SIG-M5 treated with dmso at 0.1 percent for 504 hours (cell line): Measurements from ENCODE around the gene HRH3.

Experiments used
- DNase-seq: peaks from one replicate; lab custom pipeline; 2025; ENCODE audit not compliant: unreplicated experiment; lab: John Stamatoyannopoulos, UW

Gene HRH3

GRCh38 chr20:62244644-62245108 is 24.6 kb upstream of the HRH3 start:
- DNase-seq: no peak

GRCh38 chr20:62243906-62244515 is 23.9 kb upstream of the HRH3 start:
- DNase-seq: no peak

- no peak for DNase-seq
These were observed 23.0 kb upstream of the HRH3 start for GRCh38 chr20:62243106-62243505.

GRCh38 chr20:62242176-62242575 is 22.1 kb upstream of the HRH3 start:
- no peak for DNase-seq

- DNase-seq: no peak
These were observed 21.4 kb upstream of the HRH3 start for GRCh38 chr20:62241506-62241905.

- no peak for DNase-seq
These were observed 20.1 kb upstream of the HRH3 start for GRCh38 chr20:62240020-62240685.

- no peak for DNase-seq
These were observed 19.3 kb upstream of the HRH3 start for GRCh38 chr20:62239278-62239879.

- no peak for DNase-seq
These were observed 18.6 kb upstream of the HRH3 start for GRCh38 chr20:62238569-62239277.

GRCh38 chr20:62237801-62238568 is 17.9 kb upstream of the HRH3 start, which contains the start of gene OSBPL2:
TSS of gene OSBPL2 (plus strand) at chr20:62238521. CDS start at chr20:62256185, 17,664 bp downstream.
- peak; percentile 99 for DNase-seq

GRCh38 chr20:62237514-62237800 is 17.4 kb upstream of the HRH3 start:
- DNase-seq: no peak

- DNase-seq: no peak
These were observed 16.9 kb upstream of the HRH3 start for GRCh38 chr20:62236766-62237513.

- DNase-seq: no peak
These were observed 16.1 kb upstream of the HRH3 start for GRCh38 chr20:62236200-62236599.

GRCh38 chr20:62235777-62236157 is 15.7 kb upstream of the HRH3 start:
- DNase-seq: no peak

GRCh38 chr20:62235001-62235776 is 15.1 kb upstream of the HRH3 start:
- DNase-seq: no peak

GRCh38 chr20:62234339-62234738 is 14.3 kb upstream of the HRH3 start:
- DNase-seq: no peak

- DNase-seq: peak; percentile 41
These were observed 13.6 kb upstream of the HRH3 start for GRCh38 chr20:62233684-62234083.

- no peak for DNase-seq
These were observed 12.9 kb upstream of the HRH3 start for GRCh38 chr20:62232770-62233645.

- DNase-seq: peak; percentile 61
These were observed 12.1 kb upstream of the HRH3 start for GRCh38 chr20:62232194-62232593.

GRCh38 chr20:62231292-62231691 is 11.2 kb upstream of the HRH3 start:
- DNase-seq: no peak
